GM12878 (cell line): ENCODE measurements around the gene ANKRD33B. TPM values are rescaled to one million over a fixed set of nuclear protein-coding genes. Genes with fewer than 3 reads are reported as not detected.

Experiments used
- CBX3 ChIP-seq: fragments of 200-600 bp; sonication (generic); IDR thresholded peaks from 2 replicates; pipeline ENCODE4 v1.6.1; 2016; ENCODE audit warnings: low read depth, borderline replicate concordance
- GABPA ChIP-seq: IDR thresholded peaks from 2 replicates; pipeline ENCODE4 v1.6.1; 2014; ENCODE audit warnings: antibody characterized with exemption, low read depth, mild to moderate bottlenecking, inconsistent platforms
- IKZF2 ChIP-seq, 2 experiments: fragments of 450-650 bp; IDR thresholded peaks; 2 replicates each; pipeline ENCODE4 v1.6.1; 2017; ENCODE audit warnings: mild to moderate bottlenecking in 2 of 2, moderate library complexity in 2 of 2
- JUNB ChIP-seq: IDR thresholded peaks from 2 replicates; pipeline ENCODE4 v1.6.1; 2016; ENCODE audit warnings: antibody characterized with exemption, mild to moderate bottlenecking
- KAT2A ChIP-seq: conservative IDR thresholded peaks from 2 replicates; pipeline ENCODE4 v1.6.1; 2011; ENCODE audit warnings: low read depth, low read length; ENCODE audit not compliant: control insufficient read depth
- KLF5 ChIP-seq: fragments of 450-650 bp; IDR thresholded peaks from 2 replicates; pipeline ENCODE4 v1.6.1; 2014; ENCODE audit warnings: mild to moderate bottlenecking; ENCODE audit not compliant: partially characterized antibody
- LARP7 ChIP-seq: fragments of 450-650 bp; IDR thresholded peaks from 2 replicates; pipeline ENCODE4 v1.6.1; 2017; ENCODE audit warnings: mild to moderate bottlenecking
- MTA3 ChIP-seq: IDR thresholded peaks from 2 replicates; pipeline ENCODE4 v1.6.1; 2012; ENCODE audit warnings: low read length, inconsistent platforms, borderline replicate concordance
- PAX5 ChIP-seq: IDR thresholded peaks from 2 replicates; pipeline ENCODE4 v1.6.1; 2011; ENCODE audit warnings: low read depth, low read length, borderline replicate concordance
- YBX1 ChIP-seq: fragments of 450-650 bp; IDR thresholded peaks from 2 replicates; pipeline ENCODE4 v1.6.1; 2016; ENCODE audit warnings: antibody characterized with exemption
- ZBED1 ChIP-seq: IDR thresholded peaks from 2 replicates; pipeline ENCODE4 v1.6.1; 2016; ENCODE audit warnings: borderline replicate concordance
- ZNF207 ChIP-seq: fragments of 450-650 bp; IDR thresholded peaks from 2 replicates; pipeline ENCODE4 v1.6.1; 2014; ENCODE audit warnings: antibody characterized with exemption, mild to moderate bottlenecking, borderline replicate concordance
- ZNF384 ChIP-seq: IDR thresholded peaks from 2 replicates; pipeline ENCODE4 v1.6.1; 2012; ENCODE audit warnings: low read depth, mild to moderate bottlenecking, low read length, improper control_type of control experiment, borderline replicate concordance
- polyA plus RNA-seq, 11 experiments: library from polyadenylated mRNA; depleted of rRNA in 4 of 11; unstranded in 6 of 11; stranded (reverse) in 5 of 11; fragments of >200 nt; fragmentation: Nextera tagmentation in 4 of 11; fragmentation: Illumina TruSeq in 1 of 11; extraction: Ambion mirVana in 4 of 11; extraction: Trizol in 1 of 11; gene quantifications; 1 replicate in 1 of 11; 2 replicates in 10 of 11; pipeline versions ENCODE4 v1.2.1 to v1.2.3, GENCODE V29; 2011 to 2016; ENCODE audit warnings: inconsistent platforms in 2 of 11, missing spikeins in 2 of 11, low read depth in 1 of 11
- total RNA-seq, 4 experiments: library from RNA; depleted of rRNA in 3 of 4; stranded (reverse); fragments of >200 nt in 3 of 4; fragmentation: Illumina TruSeq in 1 of 4; extraction: Trizol in 1 of 4; gene quantifications; 2 replicates each; pipeline versions ENCODE4 v1.2.1 to v1.2.3, GENCODE V29; 2013 to 2021
- TF ChIP-seq, protein P1 (sequence below): fragments of 450-650 bp; IDR thresholded peaks from 2 replicates; pipeline ENCODE4 v1.6.1; 2018; ENCODE audit warnings: borderline replicate concordance, mild to moderate bottlenecking; ENCODE audit not compliant: partially characterized antibody
- TF ChIP-seq, protein P2 (sequence below): fragments of 450-650 bp; IDR thresholded peaks from 2 replicates; pipeline ENCODE4 v1.6.1; 2017; ENCODE audit warnings: mild to moderate bottlenecking, moderate library complexity
- TF ChIP-seq, protein P3 (sequence below): fragments of 450-650 bp; IDR thresholded peaks from 2 replicates; pipeline ENCODE4 v1.6.1; 2018; ENCODE audit warnings: mild to moderate bottlenecking, low read depth, moderate library complexity; ENCODE audit not compliant: partially characterized antibody

Gene ANKRD33B
- total and polyA plus RNA-seq, 10 of the 15 experiments (the other 5 are each of a cell fraction or from before 2014, with no cell fraction given): 4.9 to 61.6 (median 15.6) TPM

DNA sequence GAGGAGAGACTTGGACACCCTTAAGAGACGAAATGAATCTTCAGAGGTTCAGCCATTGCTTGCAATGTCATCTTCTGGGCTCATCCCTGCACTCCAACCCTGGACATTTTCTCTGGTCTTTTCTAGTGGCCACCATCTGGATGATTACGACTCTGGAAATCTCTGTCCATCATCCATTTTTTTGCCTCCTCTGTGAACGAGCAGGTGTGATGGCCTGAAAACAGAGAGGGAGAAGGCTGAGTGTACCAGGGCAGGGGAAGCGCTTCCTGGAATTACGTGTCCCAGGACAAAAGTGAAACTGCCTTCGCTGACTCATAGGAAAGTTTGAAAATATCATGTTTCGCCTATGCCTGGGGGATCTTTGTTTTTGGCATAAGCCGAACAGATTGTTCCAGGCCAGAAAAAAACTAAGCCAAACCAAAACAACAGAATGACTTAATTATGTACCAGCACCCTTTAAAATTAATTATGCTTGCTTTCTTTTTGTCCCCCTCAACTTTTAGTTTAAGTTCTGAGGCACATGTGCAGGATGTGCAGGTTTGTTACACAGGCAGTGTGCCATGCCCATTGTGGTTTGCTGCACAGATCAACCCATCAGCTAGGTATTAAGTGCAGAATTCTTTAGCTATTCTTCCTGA, 31.9 kb downstream of the ANKRD33B start (continued):
- TF ChIP-seq ZNF207: no peak
- TF ChIP-seq KLF5: no peak
- no peak for TF ChIP-seq GABPA
- no peak for TF ChIP-seq CBX3
- peak; percentile 86 to 92 for TF ChIP-seq IKZF2 (IDR thresholded peaks at IDR 0.05)
- 0 out of 2 replicates have a peak, but pooled peaks have one; percentile 36 for TF ChIP-seq MTA3
- no peak for TF ChIP-seq LARP7
- TF ChIP-seq, protein P1, sequence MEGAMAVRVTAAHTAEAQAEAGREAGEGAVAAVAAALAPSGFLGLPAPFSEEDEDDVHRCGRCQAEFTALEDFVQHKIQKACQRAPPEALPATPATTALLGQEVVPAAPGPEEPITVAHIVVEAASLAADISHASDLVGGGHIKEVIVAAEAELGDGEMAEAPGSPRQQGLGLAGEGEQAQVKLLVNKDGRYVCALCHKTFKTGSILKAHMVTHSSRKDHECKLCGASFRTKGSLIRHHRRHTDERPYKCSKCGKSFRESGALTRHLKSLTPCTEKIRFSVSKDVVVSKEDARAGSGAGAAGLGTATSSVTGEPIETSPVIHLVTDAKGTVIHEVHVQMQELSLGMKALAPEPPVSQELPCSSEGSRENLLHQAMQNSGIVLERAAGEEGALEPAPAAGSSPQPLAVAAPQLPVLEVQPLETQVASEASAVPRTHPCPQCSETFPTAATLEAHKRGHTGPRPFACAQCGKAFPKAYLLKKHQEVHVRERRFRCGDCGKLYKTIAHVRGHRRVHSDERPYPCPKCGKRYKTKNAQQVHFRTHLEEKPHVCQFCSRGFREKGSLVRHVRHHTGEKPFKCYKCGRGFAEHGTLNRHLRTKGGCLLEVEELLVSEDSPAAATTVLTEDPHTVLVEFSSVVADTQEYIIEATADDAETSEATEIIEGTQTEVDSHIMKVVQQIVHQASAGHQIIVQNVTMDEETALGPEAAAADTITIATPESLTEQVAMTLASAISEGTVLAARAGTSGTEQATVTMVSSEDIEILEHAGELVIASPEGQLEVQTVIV: no peak
- TF ChIP-seq, protein P2, sequence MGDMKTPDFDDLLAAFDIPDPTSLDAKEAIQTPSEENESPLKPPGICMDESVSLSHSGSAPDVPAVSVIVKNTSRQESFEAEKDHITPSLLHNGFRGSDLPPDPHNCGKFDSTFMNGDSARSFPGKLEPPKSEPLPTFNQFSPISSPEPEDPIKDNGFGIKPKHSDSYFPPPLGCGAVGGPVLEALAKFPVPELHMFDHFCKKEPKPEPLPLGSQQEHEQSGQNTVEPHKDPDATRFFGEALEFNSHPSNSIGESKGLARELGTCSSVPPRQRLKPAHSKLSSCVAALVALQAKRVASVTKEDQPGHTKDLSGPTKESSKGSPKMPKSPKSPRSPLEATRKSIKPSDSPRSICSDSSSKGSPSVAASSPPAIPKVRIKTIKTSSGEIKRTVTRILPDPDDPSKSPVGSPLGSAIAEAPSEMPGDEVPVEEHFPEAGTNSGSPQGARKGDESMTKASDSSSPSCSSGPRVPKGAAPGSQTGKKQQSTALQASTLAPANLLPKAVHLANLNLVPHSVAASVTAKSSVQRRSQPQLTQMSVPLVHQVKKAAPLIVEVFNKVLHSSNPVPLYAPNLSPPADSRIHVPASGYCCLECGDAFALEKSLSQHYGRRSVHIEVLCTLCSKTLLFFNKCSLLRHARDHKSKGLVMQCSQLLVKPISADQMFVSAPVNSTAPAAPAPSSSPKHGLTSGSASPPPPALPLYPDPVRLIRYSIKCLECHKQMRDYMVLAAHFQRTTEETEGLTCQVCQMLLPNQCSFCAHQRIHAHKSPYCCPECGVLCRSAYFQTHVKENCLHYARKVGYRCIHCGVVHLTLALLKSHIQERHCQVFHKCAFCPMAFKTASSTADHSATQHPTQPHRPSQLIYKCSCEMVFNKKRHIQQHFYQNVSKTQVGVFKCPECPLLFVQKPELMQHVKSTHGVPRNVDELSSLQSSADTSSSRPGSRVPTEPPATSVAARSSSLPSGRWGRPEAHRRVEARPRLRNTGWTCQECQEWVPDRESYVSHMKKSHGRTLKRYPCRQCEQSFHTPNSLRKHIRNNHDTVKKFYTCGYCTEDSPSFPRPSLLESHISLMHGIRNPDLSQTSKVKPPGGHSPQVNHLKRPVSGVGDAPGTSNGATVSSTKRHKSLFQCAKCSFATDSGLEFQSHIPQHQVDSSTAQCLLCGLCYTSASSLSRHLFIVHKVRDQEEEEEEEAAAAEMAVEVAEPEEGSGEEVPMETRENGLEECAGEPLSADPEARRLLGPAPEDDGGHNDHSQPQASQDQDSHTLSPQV: no peak
- no peak for TF ChIP-seq YBX1
- no peak for TF ChIP-seq ZNF384
- TF ChIP-seq ZBED1: peak; percentile 38; the same call in 1 of the 2 replicates
- TF ChIP-seq, protein P3, sequence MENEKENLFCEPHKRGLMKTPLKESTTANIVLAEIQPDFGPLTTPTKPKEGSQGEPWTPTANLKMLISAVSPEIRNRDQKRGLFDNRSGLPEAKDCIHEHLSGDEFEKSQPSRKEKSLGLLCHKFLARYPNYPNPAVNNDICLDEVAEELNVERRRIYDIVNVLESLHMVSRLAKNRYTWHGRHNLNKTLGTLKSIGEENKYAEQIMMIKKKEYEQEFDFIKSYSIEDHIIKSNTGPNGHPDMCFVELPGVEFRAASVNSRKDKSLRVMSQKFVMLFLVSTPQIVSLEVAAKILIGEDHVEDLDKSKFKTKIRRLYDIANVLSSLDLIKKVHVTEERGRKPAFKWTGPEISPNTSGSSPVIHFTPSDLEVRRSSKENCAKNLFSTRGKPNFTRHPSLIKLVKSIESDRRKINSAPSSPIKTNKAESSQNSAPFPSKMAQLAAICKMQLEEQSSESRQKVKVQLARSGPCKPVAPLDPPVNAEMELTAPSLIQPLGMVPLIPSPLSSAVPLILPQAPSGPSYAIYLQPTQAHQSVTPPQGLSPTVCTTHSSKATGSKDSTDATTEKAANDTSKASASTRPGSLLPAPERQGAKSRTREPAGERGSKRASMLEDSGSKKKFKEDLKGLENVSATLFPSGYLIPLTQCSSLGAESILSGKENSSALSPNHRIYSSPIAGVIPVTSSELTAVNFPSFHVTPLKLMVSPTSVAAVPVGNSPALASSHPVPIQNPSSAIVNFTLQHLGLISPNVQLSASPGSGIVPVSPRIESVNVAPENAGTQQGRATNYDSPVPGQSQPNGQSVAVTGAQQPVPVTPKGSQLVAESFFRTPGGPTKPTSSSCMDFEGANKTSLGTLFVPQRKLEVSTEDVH: no peak
- peak; percentile 65 for TF ChIP-seq JUNB
- TF ChIP-seq PAX5: no peak
- no peak for TF ChIP-seq KAT2A
